Measurements from ENCODE around the gene ZSWIM2. TPM values are rescaled to one million over a fixed set of nuclear protein-coding genes. Genes with fewer than 3 reads are reported as not detected.
"Not testable (repeated sequence)": the region's sequence is repeated elsewhere in the genome, so short reads cannot be mapped to it uniquely, and the experiment has no call there.

Gene ZSWIM2
- total and polyA plus RNA-seq, 2 of the 4 experiments (the other 2 are of a cell fraction) = 0.09 TPM; not detected in 1

DNA sequence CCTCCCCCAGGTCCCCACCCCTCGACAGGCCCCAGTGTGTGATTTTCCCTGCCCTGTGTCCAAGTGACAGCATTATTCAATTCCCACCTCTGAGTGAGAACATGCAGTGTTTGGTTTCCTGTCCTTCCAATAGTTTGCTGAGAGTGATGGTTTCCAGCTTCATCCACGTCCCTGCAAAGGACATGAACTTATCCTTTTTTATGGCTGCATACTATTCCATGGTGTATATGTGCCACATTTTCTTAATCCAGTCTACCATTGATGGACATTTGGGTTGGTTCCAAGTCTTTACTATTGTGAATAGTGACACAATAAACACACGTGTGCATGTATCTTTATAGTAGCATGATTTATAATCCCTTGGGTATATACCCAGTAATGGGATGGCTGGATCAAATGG is 47.2 kb upstream of the ZSWIM2 start:
- H4K8ac ChIP-seq (ENCODE audit: low read depth in 2 of 2, low read length in 2 of 2); H4K91ac ChIP-seq (ENCODE audit: insufficient read depth, low read depth, low read length); H2AK9ac ChIP-seq (replicated peaks; ENCODE audit: low read depth, low read length, poor library complexity); H4K5ac ChIP-seq (ENCODE audit: low read depth, low read length); H3K79me1 ChIP-seq (ENCODE audit: low read depth in 1 of 2, low read length in 2 of 2); H2BK5ac ChIP-seq (ENCODE audit: low read depth, low read length, poor library complexity, severe bottlenecking); H3K4me1 ChIP-seq (ENCODE audit: control insufficient read depth, insufficient read depth, low read length); H2BK120ac ChIP-seq (ENCODE audit: low read depth, low read length); ATAC-seq (ENCODE audit: low read depth); H2AFZ ChIP-seq (replicated peaks; ENCODE audit: low read length, poor library complexity); H2BK15ac ChIP-seq (ENCODE audit: low read depth, low read length); H3K9me1 ChIP-seq (ENCODE audit: insufficient read depth, low read length); H3K9me3 ChIP-seq (ENCODE audit: control insufficient read depth, insufficient read depth, low read length); H3K27ac ChIP-seq (ENCODE audit: insufficient read depth, low read length); H3K14ac ChIP-seq (replicated peaks; ENCODE audit: low read depth, low read length); H3K9ac ChIP-seq (ENCODE audit: low read depth, low read length); H3K56ac ChIP-seq (ENCODE audit: extremely low read depth, insufficient read depth, low read length); H3K18ac ChIP-seq (ENCODE audit: low read depth, low read length); H3K4me3 ChIP-seq (ENCODE audit: insufficient read depth, low read depth, low read length); H2AK5ac ChIP-seq (ENCODE audit: low read depth, low read length); H3K4me2 ChIP-seq (ENCODE audit: low read depth, low read length); intact Hi-C loops (cut with micrococcal nuclease); H4K20me1 ChIP-seq (ENCODE audit: insufficient read depth, low read length); H3K27me3 ChIP-seq (ENCODE audit: control insufficient read depth, insufficient read depth, low read length); H3K4ac ChIP-seq (ENCODE audit: low read depth, low read length); H3K23ac ChIP-seq (ENCODE audit: low read depth, low read length); BruUV-seq (replicated peaks); POLR2A ChIA-PET (ENCODE audit: unreplicated experiment); dilution Hi-C loops (cut with HindIII; ENCODE audit: low sequenced_read_pairs, unreplicated experiment); CTCF ChIA-PET; in situ Hi-C loops (cut with MboI; ENCODE audit: low sequenced_read_pairs); H2BK20ac ChIP-seq (ENCODE audit: low read depth, low read length); DNase-seq; H3K36me3 ChIP-seq (ENCODE audit: control insufficient read depth, insufficient read depth, low read length): not testable (repeated sequence)
- WGBS, 2 experiments (ENCODE audit: extremely low coverage in 2 of 2, insufficient read length in 1 of 2) = no CpG with 5 or more reads among the region's 3 CpGs
